ENCODE data around the gene TANC1.
A peak's percentile ranks its signal among the peaks of the same experiment; 100 is the strongest.

TANC1 gene

DNA sequence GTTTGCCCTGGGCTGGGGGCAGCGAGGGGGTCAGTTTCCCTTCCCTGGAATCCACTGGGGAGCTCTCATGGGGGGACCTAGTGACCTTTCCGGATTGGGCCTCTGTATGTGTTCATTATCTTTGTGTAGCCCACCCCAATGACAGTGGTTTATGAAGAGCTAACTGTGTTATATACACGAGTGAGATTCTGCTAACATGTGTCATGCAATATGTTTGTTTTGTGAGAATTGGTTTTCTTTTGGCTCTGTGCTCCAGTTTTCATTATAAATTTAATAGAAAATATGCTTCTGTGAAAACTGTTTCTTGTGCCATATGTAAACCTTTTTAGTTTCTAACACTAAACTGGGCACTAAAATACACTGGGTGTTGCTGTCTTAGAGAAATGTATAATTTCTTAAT, 207.5 kb downstream of the TANC1 start:
- no peak for DNase-seq

DNA sequence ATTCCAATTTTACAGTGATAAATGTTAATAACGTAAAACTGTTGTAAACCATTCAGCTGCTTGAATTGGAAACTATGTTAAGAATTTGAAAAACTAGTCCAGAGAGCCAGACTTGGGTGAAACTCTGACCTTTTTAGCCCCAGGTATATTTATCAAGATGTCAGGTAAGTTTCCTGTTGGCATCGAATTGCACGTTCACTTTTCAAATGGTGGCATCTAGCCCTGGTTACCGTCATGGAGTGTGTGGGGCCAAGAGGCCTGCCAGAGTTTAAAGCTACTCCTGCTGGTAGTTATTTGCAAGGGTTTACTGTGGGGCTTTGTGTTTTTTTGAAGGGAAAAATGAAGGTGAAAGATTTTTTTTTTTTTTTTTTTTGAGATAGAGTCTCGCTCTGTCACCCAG, 208.1 kb downstream of the TANC1 start:
- no peak for DNase-seq

DNA sequence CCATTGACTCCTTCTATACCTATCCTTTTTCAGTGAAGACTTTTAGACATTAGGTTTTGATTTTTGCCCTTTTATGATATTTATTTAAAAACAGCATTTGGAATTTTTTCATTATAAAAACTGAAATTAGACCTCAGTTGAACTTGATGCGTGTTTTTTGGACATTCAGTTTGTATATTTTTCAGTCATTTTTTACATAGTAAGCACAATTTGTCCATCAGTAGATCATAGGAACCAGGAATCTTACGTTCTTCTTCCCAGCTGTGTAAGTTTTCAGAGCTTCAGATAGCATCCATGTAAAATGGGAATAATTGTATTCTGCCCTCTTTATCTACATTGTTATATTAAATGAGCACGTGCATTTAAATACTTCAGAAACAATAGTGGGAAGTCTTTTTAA, 208.9 kb downstream of the TANC1 start:
- no peak for DNase-seq

DNA sequence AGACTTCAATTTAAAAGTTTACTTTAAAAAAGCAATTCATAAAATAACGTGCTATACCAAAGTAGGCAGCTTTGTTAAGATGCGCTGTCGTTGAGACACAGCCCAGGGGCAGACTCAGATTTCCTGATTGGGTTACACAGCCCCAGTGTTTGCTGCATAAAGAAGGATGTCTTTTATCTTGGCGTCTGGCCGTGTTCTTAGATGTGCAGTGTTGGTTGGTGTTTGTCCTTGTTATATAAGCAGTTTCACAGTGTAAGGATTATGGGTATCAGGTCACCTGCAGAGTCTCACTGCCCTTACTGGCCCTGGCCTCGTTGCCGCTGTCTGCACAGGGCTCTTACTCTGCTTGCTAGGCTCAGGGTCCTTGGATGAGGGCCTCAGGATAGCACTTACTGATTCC, 209.5 kb downstream of the TANC1 start:
- no peak for DNase-seq

DNA sequence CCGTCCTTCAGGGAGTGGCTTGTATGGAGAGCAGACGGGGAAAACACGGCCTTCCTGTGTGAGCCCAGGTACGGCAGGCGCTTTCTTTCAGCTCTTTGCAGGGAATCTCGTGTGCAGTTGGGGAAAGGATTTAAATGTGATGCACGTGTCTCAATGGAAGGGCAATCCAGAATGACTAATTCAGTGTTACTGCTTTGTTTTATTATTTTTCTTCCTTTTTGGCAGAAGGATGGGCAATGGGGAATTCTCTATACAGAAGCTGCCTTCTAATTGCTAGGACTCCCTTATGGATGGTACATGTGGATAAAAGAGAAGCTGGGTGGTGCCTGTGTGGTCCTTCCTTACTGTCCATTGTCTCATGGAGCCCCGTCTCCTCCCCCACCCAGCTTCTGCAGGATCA, 210.7 kb downstream of the TANC1 start:
- no peak for DNase-seq

DNA sequence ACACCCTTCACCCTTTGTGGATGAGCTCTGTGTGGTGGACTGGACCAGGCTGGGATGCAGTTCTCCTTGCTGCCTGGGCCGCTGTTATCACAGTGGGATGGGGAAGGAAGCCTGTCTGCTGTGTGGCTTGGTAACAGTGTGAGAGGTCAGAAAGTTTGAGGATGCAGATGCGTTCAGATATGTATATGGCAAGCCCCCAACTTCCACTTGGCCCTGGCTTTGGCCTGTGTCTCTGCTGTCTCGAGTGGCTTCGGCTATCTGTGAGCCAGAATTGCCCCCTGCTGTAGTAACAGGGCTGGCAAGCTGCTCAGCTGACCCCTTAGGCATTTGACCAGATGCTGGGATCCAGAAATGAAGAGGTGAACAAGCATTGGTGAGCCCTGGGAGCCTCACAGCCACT, 211.3 kb downstream of the TANC1 start:
- no peak for DNase-seq

DNA sequence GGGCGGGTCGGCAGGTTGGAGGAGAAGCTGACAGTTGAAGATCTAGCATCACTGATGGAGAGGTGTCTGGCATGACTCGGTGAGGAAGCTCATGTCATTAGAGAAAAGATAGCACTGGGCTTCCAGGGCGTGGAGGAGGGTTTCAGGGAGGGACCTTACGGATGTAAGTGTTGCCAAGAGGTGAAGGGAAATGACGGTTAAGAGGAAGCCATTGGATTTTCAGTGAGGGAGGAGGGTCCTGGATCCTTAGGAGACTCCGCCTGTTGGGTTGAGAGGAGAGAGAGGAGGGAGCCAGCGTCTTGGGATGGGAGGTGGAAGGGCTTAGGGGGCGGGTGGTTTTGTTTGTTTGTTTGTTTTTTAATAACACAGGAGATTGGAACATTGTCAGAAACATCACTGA, 214.9 kb downstream of the TANC1 start:
- DNase-seq, result no peak

DNA sequence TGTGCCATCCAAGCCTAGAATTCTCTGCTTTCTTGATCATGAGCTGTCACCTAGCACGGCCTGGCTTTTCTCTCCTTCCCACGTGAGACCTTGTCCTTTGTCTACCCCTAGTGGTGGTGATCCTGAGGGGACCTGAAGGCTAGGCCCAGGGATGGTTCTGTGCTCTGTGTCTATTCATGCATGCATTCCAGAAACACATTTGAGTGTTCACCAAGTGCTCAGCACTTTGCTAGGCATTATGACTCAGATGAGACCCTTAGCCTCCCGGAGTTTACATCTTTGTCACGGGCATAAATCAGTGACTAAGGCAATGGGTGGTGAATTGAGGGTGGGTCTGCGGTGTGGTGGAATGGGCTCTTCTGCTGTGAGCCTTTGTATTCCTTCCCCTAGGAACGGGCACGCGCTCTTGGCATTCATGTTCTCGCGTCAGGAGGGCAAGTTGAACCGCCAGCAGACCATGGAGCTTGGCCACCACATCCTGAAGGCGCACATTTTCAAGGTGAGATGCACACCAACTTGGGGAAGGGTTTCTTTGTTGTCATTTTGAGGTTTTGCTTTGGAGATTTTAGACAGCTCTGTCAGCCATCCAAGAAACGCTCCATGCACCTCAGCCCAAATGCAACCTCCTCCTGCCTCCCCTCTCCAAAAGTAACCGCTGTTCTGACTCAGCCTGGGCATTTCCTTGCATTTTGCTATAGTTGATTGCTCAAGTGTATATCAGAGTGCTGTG, 217.1 kb downstream of the TANC1 start:
- DNase-seq, result no peak

DNA sequence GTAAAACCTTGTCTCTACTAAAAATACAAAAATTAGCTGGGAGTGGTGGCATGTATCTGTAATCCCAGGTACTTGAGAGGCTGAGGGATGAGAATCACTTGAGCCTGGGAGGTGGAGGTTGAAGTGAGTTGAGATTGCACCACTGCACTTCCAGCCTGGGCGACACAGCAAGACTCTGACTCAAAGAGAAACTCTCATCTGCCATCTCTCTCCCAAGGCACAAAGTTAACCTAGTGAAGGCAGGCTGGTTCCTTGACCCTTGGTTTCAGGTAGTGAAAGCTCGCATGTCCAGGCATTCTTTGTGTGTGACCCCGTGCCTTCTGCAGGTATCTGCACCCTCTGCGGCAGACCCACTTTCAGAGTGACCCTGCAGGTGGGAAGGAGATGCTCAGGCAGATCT, 218.0 kb downstream of the TANC1 start:
- no peak for DNase-seq

DNA sequence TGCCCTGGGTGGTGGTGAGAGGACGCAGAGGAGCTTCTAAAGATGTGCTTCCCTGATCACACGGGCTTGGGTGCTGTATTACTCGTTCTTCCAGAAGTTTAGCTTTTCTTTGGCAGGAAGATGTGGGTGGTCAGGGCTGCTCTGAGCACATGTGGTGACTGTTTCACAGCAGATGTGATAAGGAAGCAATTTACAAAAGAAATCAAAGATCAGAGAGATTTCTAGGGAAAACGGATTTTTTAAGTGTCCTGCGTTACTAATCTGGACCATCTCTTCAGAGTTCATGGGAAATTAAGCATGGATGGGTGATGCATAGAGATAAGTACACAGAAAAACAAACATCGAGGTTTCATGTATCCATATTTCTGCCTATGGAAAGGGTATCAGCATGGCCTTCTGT, 218.7 kb downstream of the TANC1 start:
- DNase-seq, result no peak

DNA sequence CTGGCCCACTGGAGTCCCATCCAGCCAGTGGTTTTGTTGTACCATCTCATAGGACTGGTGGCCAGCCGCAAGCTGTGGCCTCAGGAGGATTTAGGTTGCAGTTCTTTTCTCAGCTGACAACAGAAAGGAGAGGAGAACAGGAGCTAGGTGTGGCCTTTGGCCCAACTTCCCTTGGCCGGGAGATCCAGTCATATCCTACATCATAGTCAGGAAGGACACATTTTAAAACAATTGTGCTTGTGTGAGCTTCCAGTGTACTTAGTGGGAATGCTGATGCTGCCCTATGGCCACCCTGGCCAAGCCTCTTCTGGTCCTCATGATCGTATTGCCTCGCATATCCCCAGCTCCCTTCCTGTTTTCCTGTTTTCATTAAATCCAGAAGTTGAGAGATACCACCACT, 220.0 kb downstream of the TANC1 start:
- DNase-seq, result no peak

DNA sequence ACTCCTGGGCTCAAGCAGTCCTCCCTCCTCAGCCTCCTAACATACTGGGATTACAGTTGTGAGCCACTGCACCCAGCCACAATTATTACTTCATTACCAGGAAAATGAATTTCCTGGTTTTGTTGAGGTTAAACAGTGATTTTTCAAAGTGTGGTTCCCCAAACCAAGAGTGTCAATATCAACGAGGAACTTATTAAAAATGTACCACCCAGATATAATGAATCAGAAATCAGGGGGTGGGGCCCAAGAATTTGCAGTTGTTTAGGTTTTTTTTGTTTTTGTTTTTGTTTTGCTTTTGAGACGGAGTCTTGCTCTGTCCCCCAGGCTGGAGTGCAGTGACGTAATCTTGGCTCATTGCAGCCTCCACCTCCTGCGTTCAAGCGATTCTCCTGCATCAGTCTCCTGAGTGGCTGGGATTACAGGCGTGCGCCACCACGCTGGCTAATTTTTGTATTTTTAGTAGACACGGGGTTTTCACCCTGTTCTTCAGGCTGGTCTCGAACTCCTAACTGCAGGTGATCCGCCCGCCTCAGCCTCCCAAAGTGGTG, 224.0 kb downstream of the TANC1 start:
- no peak for DNase-seq

DNA sequence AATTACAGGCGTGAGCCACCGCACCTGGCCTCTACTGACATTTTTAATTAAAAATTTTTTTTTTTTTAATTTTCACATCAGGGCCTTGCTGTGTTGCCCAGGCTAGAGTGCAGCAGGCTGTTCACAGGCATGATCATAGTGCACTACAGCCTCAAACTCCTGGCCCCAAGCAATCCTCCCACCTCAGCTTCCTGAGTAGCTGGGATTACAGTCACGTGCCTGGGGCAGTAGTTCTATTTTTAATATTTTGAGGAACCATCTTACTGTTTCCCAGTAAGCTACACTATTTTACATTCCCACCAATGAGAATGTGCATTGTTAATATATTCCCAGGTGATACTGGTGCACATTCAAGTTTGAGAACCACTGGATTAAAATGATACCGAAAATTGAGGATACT, 225.4 kb downstream of the TANC1 start:
- DNase-seq, result no peak

DNA sequence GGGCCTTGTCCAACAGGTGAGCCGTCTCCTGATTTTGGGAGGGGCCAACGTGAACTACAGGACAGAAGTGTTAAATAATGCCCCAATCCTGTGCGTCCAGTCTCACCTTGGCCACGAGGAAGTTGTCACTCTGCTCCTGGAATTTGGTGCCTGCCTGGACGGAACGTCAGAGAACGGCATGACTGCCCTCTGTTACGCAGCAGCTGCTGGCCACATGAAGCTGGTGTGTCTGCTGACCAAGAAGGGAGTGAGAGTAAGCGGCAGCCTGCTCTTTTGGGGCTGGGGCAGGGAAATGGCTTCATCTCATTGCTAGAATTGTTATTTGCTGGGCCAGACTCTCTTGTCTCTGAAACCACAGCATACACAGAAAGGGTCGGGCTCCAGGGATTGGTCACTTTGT, 225.8 kb downstream of the TANC1 start:
- no peak for DNase-seq

DNA sequence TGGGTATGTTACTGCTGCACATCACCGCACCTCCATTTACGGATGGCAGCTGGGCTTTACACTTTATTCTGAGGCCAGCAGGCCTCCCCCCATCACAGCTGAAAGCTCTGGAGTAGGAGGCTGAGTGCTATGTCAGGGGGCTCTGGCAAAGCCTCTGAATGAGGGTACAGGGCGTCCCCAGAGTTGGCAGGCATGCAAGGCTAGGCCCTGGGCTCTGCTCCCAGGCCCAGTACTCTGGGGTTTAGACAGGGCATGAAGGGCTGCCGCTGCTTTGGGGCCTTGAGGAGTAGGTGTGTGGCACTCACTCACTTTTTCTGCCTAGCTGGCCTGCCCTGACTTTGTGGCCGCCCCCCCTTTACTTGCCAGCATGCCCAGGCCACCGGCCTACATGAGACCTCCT, 227.3 kb downstream of the TANC1 start:
- no peak for DNase-seq

DNA sequence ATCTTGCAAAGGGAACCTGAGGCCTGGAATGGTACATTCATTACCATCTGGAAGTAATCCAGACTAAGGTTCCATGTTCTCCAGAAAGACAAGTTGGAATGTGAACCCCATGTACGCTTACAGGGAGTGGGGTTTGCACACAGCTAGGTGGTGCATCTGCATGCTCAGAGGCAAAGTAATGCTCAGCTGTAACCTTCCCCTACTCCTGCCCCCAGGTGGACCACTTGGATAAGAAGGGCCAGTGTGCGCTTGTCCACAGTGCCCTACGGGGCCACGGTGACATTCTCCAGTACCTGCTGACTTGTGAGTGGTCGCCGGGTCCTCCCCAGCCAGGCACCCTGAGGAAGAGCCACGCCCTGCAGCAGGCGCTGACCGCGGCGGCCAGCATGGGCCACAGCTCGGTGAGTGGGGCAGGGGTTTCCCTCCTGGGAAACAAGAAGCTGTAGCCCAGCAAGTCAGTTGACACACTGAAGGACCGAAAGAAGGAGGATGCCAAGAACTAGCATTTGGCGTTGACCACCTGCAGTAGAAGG, 228.0 kb downstream of the TANC1 start:
- DNase-seq, result no peak

DNA sequence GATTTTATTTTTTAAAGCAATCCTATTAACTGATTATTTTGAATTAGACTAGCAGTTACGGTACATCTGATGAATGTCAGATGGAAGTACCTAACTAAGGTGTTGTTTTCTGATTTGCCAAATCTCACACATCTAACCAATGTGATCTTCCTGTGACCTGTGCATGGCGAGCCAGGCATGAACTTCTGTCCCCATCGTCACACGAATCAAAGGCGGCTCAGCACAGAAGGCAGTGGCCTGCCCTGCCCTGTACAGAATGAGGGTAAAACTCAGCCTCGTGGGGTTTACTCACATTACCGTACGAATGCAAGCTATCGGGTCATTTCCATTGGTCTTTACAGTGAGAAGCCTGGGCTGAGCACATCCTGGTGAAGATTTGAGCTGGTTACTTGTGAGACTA, 230.8 kb downstream of the TANC1 start:
- DNase-seq, result no peak

DNA sequence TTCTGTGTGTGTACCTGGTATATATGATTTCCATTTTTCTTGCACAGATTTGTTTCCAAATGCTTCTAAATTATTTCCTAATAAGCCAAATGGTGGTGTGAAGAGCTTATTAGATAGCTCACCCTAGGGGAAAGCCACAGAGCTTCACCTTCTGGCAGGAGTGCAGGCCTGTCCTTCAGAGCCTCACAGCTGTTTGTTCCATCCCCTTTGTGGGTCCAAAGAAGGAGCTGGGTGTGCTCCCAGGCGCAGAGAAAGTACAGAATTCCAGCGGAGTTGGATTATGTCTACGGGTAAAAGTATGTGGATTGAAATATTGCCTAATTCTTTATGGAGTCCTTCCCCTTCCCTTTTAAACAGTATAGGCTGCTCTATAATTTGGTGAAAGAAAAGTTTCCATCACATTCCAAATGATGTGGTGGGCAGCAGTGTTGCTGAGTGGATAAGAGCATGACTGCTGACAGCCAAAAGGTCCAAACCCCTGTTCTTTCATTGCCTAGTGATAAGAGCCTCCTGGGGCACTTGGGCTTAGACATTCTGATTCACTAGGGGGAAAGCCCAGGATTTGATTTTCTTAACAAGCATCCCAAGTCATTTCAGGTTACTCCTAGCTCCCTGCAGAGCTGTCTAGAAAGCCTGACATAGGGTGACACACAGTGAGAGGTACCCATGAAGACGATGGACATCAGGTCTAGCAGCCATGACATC, 231.5 kb downstream of the TANC1 start:
- no peak for DNase-seq

DNA sequence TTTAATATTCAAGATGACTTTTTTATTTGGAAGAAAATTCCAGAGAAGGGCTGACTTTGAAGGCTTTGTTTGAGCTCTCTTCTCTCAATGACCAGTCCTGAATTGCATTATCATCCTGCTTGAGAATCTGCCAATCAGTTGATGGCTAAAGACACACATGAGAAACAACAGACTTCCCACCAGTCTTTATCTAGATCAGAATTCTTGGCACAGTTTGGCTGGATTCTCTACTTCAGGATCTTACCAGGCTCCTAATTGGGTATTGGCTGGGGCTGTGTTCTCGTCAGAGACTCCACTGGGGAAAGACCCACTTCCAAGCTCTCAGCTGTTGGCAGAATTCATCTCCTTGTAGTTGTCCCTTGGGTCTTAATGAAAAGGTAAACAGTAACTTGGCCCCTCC, 232.1 kb downstream of the TANC1 start:
- DNase-seq, result no peak

DNA sequence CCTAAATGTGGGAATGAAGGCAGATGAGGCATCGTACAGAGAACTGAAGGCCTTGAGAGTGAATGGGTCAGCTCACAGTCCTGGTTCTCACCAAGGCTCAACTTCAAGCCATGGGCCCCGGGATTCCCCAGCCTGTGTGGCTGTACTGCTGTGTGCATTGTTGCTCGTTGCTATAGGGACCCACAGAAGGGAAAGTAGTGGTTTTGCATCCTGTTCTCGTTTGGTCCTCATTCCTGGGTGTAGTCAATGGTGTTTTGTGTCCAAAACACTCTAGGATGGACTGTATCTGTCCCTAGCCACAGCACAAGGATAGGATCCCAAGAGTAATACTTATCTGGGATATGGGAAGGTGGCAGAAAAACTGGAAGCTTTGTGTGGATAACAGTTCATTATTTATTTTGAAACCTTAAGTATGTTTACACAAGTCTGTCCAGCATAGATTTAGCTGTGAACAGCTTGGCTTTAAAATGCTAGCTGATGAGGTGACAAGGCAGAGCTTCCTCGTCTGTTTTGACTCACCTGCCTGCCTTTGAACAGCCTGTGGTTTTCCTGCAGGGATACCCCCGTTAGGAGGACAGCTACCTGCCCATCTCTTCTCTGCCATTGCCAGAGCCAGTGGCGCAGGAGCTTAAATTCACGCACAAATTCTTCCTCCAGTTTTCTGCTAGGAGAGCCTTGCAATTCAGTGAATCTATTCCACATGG, 233.1 kb downstream of the TANC1 start:
- DNase-seq, result no peak

DNA sequence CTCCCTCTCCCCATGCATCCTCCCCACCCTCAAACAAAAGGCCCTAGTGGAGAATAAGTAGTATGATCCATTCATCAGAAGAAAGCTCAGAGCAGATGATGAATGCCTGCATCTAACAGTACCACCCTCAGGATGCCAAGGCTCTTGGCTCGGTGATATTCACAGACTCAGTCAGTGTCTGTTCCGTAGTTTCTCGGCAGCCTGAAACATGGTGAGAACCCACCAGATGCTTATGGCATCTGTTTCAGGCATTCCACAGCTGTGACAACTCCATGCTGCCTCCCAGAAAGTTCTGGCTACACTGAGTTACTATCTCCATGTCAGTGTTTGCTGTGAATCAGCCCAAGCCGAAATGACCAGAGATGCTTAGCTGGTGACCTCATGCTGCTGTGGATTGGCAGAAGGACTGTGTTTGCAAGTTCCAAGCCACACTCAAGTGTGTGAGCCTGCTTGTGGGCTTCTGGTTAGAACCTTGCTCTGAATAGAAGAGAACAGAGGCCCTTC, 234.2 kb downstream of the TANC1 start:
- DNase-seq, result peak; percentile 93

DNA sequence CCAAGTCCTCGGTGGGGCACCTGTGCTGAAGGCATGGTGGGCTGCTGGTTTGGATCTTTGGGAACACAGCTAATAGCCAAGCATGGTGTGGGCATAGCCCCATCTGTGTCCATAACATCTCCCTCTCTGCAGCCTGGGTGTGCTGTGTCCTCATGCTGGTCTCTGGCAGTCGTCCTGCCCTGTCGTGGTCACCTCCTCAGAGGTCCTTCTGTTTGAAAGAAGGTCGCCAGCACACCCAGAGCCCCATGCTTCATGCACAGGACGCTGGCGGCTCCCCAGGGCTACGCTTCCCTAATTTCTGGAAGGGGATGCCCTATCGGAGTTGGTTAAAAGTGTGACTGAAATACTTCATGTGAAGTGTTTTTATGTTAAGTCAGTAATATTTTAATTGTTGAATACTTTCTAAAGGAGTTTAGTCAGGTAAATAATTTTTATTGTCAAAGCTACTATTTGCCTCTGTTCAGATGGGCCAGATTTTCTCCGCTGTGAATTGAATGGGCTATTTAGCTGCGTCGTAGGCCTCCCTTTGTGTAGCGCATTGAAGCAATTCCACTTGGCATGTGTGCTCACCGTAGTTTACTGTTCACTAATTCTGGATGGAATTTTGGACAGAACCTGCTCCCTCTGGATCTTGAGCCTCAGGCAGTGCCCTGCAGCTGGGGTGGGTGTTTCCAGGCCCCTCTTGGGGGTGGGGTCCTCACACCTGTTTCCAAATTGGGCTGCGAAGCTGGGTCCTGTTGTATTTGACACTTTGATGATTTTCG, 236.1 kb downstream of the TANC1 start:
- no peak for DNase-seq
